Right atrium auricular region (tissue), 2 donors: ENCODE data around the gene PKD2. TPM values are rescaled to one million over a fixed set of nuclear protein-coding genes. Genes with fewer than 3 reads are reported as not detected.
"Not testable (repeated sequence)": the region's sequence is repeated elsewhere in the genome, so short reads cannot be mapped to it uniquely, and the experiment has no call there.

Experiments used
- DNase-seq: peaks from one replicate; pipeline ENCODE4 v3.0.0-alpha.2; 2019; ENCODE audit warnings: low spot score
- H3K27ac ChIP-seq, 2 donors: fragments of 200-600 bp; sonication (generic); 1 replicate in 1 of 2; 2 replicates in 1 of 2; pipeline ENCODE4 v1.5.1; 2016 to 2019
- H3K27me3 ChIP-seq, 2 donors: fragments of 200-600 bp; sonication (generic); one replicate each; pipeline versions ENCODE4 v1.5.1 to v1.6.0; 2017 to 2019
- H3K36me3 ChIP-seq: fragments of 200-600 bp; sonication (generic); one replicate; pipeline ENCODE4 v1.5.1; 2016
- H3K4me1 ChIP-seq, 2 donors: fragments of 200-600 bp; sonication (generic); one replicate each; pipeline versions ENCODE4 v1.5.1 to v1.6.0; 2017 to 2019
- H3K4me3 ChIP-seq, 2 donors: fragments of 200-600 bp; sonication (generic); 1 replicate in 1 of 2; 2 replicates in 1 of 2; pipeline ENCODE4 v1.5.1; 2017 to 2019; ENCODE audit warnings: mild to moderate bottlenecking in 1 of 2, moderate library complexity in 1 of 2
- H3K9me3 ChIP-seq, 2 donors: fragments of 200-600 bp; sonication (generic); one replicate each; pipeline ENCODE4 v1.5.1; 2019
- total RNA-seq, 2 donors: library from RNA; depleted of rRNA; stranded (reverse); fragments of >200 nt; gene quantifications; one replicate each; pipeline ENCODE4 v1.1.0, GENCODE V29; 2016
- TF ChIP-seq, protein P1 (sequence below), 2 donors: fragments of 200-600 bp; sonication (generic); IDR thresholded peaks; one replicate each; pipeline ENCODE4 v1.5.1; 2019; ENCODE audit warnings: antibody characterized with exemption in 2 of 2

Gene PKD2
- total RNA-seq, 2 donors from 2014 or later, result 21.5 to 32.7 TPM

DNA sequence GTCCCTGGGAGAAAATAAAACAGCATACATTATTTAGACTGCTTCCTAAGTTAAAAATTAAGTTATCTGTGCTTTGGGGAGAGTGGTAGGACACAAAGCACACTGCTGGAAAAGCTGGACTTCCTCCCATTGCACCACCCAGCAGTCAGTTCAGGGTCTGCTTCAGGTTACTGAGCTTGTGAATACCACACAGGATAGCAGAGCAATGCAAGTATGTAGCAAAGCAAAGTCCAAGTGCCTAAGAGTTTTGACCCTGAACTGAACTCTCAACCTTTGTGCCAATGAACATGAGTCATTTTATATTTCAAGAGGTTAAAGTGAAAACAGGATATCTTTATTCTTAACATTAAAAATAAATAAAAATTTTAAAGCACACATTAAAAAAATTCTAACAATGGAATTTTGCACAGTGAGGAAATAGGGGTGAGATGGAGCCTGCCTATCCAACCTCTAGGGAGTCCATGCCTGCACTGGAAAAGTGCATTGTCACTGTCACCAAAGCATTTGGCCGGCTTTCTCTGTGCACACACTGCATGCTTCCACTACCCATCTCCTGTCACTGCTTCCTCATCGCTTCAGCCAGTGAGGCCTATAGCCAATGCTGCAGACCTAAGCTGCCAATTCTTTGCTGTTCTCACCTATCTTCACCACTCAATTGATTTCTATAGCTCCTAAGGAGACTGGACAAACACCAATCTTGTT lies 100.1 kb downstream of the PKD2 start:
- Histone ChIP-seq H3K4me3 (no peak overlapping the region), H3K27ac (no peak overlapping the region), H3K27me3 (no peaks in the 10 kb centered on the region), H3K36me3 (no peaks in the 10 kb centered on the region), H3K9me3 (no peaks in the 10 kb centered on the region), H3K4me1 (peaks cover 0 to 5% of the 10 kb centered on the region in 2 donors)
- no peak for DNase-seq
- TF ChIP-seq, protein P1, sequence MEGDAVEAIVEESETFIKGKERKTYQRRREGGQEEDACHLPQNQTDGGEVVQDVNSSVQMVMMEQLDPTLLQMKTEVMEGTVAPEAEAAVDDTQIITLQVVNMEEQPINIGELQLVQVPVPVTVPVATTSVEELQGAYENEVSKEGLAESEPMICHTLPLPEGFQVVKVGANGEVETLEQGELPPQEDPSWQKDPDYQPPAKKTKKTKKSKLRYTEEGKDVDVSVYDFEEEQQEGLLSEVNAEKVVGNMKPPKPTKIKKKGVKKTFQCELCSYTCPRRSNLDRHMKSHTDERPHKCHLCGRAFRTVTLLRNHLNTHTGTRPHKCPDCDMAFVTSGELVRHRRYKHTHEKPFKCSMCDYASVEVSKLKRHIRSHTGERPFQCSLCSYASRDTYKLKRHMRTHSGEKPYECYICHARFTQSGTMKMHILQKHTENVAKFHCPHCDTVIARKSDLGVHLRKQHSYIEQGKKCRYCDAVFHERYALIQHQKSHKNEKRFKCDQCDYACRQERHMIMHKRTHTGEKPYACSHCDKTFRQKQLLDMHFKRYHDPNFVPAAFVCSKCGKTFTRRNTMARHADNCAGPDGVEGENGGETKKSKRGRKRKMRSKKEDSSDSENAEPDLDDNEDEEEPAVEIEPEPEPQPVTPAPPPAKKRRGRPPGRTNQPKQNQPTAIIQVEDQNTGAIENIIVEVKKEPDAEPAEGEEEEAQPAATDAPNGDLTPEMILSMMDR (IDR thresholded peaks at IDR 0.05), result no peak

DNA sequence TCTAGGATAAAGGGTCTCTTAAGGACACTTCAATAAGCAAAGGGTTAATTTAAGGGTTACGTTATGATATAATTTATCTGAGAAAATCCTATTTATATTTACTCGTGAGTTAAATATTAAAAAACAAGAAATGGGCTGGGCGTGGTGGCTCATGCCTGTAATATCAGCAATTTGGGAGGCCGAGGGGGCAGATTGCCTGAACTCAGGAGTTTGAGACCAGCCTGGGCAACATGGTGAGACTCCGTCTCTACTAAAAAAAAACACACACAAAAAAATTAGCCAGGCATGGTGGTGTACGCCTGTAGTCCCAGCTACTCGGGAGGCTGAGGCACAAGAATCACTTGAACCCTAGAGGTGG lies 100.7 kb downstream of the PKD2 start:
- H3K27ac ChIP-seq, H3K4me3 ChIP-seq, H3K36me3 ChIP-seq, H3K4me1 ChIP-seq, H3K9me3 ChIP-seq, H3K27me3 ChIP-seq, DNase-seq: not testable (repeated sequence)

- no peak for DNase-seq
- Histone ChIP-seq H3K4me1 (peaks cover 0 to 5% of the 10 kb centered on the region in 2 donors), H3K36me3 (no peaks in the 10 kb centered on the region), H3K27ac (no peak overlapping the region), H3K4me3 (no peak overlapping the region), H3K9me3 (no peaks in the 10 kb centered on the region), H3K27me3 (no peaks in the 10 kb centered on the region)
- TF ChIP-seq, protein P1 (IDR thresholded peaks at IDR 0.05), result no peak
Measured at GRCh38 chr4:88108747-88109122, 101.3 kb downstream of the PKD2 start.

DNA sequence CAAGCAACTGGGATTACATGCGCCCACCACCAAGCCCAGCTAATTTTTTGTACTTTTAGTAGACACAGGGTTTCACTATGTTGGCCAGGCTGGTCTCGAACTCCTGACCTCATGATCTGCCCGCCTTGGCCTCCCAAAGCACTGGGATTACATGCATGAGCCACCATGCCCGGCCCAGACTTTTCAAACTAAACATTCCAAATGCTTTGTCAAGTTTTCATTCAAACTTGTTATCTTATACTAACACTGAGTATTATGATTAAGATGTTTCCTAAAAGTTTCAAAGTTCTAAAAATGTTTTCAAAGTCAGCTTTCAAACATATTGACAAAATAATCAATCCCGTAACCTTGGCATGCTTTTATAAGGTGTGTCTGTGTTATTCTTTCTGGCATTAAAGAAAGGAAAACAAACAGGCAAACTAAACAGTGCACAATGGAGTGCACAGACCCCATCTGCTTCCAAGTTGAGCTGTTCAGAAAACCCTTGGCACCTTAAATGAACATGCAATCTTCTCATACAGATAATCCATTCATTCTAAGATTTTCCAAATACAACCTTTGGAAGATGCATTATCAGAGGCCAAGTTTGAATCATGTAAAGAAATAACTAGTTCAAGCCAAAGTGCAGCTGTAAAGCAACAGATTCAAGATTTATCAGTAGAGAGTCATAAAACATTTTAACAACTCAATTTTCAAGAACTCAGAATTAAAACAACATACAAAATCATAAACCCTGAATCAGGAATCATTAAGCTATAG lies 101.9 kb downstream of the PKD2 start:
- TF ChIP-seq, protein P1 (IDR thresholded peaks at IDR 0.05), result no peak
- no peak overlapping the region for H3K27ac ChIP-seq
- no peak for DNase-seq

DNA sequence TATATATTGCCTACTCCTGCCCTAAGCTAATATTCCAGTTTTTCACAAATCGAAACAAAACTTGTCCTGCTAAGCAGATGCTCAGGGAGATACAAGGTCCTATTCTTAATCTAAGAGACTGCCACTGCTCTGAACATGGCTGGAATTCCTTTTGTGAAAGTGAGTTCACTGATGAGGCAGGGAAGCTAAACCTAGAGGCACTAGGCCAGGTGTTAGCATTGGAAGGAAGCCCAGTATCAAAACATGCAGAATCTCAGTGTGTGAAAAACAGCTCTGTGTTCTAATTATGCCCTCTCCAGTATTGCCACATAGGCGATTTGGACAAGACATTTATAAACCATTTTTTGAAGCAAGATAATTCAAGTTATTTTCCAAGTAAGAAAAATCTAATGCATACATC lies 103.4 kb downstream of the PKD2 start:
- TF ChIP-seq, protein P1 (IDR thresholded peaks at IDR 0.05), result no peak
- no peak overlapping the region for H3K27ac ChIP-seq
- H3K36me3 ChIP-seq, result no peaks in the 10 kb centered on the region
- no peak for DNase-seq
- no peaks in the 10 kb centered on the region for H3K27me3 ChIP-seq
- peaks cover 0 to 5% of the 10 kb centered on the region in 2 donors for H3K4me1 ChIP-seq
- H3K9me3 ChIP-seq, result no peaks in the 10 kb centered on the region
- no peak overlapping the region for H3K4me3 ChIP-seq

More for the DNA sequence above, 101.9 kb downstream of the PKD2 start:
- H3K27me3 ChIP-seq, result no peaks in the 10 kb centered on the region
- H3K4me1 ChIP-seq, result peaks cover 0 to 5% of the 10 kb centered on the region in 2 donors
- H3K9me3 ChIP-seq, result no peaks in the 10 kb centered on the region
- H3K36me3 ChIP-seq, result no peaks in the 10 kb centered on the region
- no peak overlapping the region for H3K4me3 ChIP-seq

DNA sequence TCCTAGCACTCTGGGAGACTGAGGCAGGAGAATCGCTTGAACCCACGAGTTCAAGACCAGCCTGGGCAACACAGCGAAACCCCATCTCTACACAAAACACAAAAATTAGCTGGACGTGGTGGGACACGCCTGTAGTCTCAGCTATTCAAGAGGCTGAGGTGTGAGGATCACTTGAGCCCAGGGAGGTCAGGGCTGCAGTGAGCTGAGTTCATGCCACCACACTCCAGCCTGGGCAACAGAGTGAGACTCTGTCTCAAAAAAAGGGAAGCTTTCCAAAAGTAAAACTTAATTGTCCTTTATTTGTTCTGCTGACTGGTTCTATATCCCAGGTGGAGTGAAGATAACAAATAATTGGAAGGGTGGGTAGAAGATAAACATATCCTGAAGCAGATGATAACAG lies 105.4 kb downstream of the PKD2 start:
- Histone ChIP-seq H3K27me3 (no peaks in the 10 kb centered on the region), H3K9me3 (no peaks in the 10 kb centered on the region), H3K27ac (no peak overlapping the region), H3K4me3 (no peak overlapping the region), H3K36me3 (no peaks in the 10 kb centered on the region), H3K4me1 (peaks cover 0 to under 1% of the 10 kb centered on the region in 2 donors)
- DNase-seq, result no peak
- TF ChIP-seq, protein P1 (IDR thresholded peaks at IDR 0.05), result no peak
